IPS-18a (cell line): ENCODE results near the gene HOXD9.

Experiments
- H3K27ac ChIP-seq: one replicate; pipeline ENCODE4 v1.5.1; 2013; ENCODE audit warnings: low read length
- H3K27me3 ChIP-seq: one replicate; pipeline ENCODE4 v1.6.1; 2013; ENCODE audit warnings: mild to moderate bottlenecking, low read length; ENCODE audit not compliant: control insufficient read depth, insufficient read depth
- H3K36me3 ChIP-seq: one replicate; pipeline ENCODE4 v1.6.1; 2013; ENCODE audit warnings: low read depth, low read length; ENCODE audit not compliant: control insufficient read depth
- H3K4me1 ChIP-seq: one replicate; pipeline ENCODE4 v1.6.1; 2013; ENCODE audit warnings: low read depth, low read length; ENCODE audit not compliant: control insufficient read depth
- H3K4me3 ChIP-seq: one replicate; pipeline ENCODE4 v1.5.1; 2013; ENCODE audit warnings: low read length
- H3K9ac ChIP-seq: one replicate; pipeline ENCODE4 v1.6.1; 2013; ENCODE audit warnings: mild to moderate bottlenecking, low read length, moderate library complexity
- H3K9me3 ChIP-seq: one replicate; pipeline ENCODE4 v1.6.1; 2013; ENCODE audit warnings: low read depth, low read length; ENCODE audit not compliant: control insufficient read depth

Gene HOXD9

GRCh38 chr2:176095421-176095820 lies 27.1 kb upstream of the HOXD9 start:
- H3K4me1 ChIP-seq = peaks cover 17% of the 10 kb centered on the region
- H3K9ac ChIP-seq = no peak overlapping the region
- H3K9me3 ChIP-seq = no peaks in the 10 kb centered on the region
- peaks cover 100% of the 10 kb centered on the region for H3K27me3 ChIP-seq
- H3K4me3 ChIP-seq = no peak overlapping the region
- H3K27ac ChIP-seq = no peak overlapping the region
- no peaks in the 10 kb centered on the region for H3K36me3 ChIP-seq

- Histone ChIP-seq H3K9ac (no peak overlapping the region), H3K27ac (no peak overlapping the region), H3K27me3 (peaks cover 100% of the 10 kb centered on the region), H3K4me3 (peak overlapping the region; percentile 21), H3K36me3 (no peaks in the 10 kb centered on the region), H3K9me3 (no peaks in the 10 kb centered on the region), H3K4me1 (peaks cover 17% of the 10 kb centered on the region)
Observed at GRCh38 chr2:176096243-176096985, 26.1 kb upstream of the HOXD9 start.

GRCh38 chr2:176096986-176097819 lies 25.3 kb upstream of the HOXD9 start:
- H3K9me3 ChIP-seq = no peaks in the 10 kb centered on the region
- H3K4me3 ChIP-seq = peak overlapping the region; percentile 36
- H3K4me1 ChIP-seq = peaks cover 17% of the 10 kb centered on the region
- no peaks in the 10 kb centered on the region for H3K36me3 ChIP-seq
- no peak overlapping the region for H3K27ac ChIP-seq
- peaks cover 100% of the 10 kb centered on the region for H3K27me3 ChIP-seq
- H3K9ac ChIP-seq = no peak overlapping the region

- Histone ChIP-seq H3K4me3 (peak overlapping the region; percentile 36), H3K9me3 (no peaks in the 10 kb centered on the region), H3K27ac (no peak overlapping the region), H3K4me1 (peaks cover 17% of the 10 kb centered on the region), H3K36me3 (no peaks in the 10 kb centered on the region), H3K27me3 (peaks cover 100% of the 10 kb centered on the region), H3K9ac (no peak overlapping the region)
Observed at GRCh38 chr2:176097820-176098365, 24.6 kb upstream of the HOXD9 start.

- Histone ChIP-seq H3K36me3 (no peaks in the 10 kb centered on the region), H3K27me3 (peaks cover 100% of the 10 kb centered on the region), H3K4me3 (peak overlapping the region; percentile 5), H3K9me3 (no peaks in the 10 kb centered on the region), H3K9ac (no peak overlapping the region), H3K27ac (no peak overlapping the region), H3K4me1 (peaks cover 17% of the 10 kb centered on the region)
Observed at GRCh38 chr2:176098366-176099158, 24.0 kb upstream of the HOXD9 start.

GRCh38 chr2:176099159-176099727 lies 23.3 kb upstream of the HOXD9 start:
- H3K27ac ChIP-seq = no peak overlapping the region
- no peak overlapping the region for H3K4me3 ChIP-seq
- H3K9ac ChIP-seq = no peak overlapping the region
- H3K4me1 ChIP-seq = peaks cover 22% of the 10 kb centered on the region
- no peaks in the 10 kb centered on the region for H3K36me3 ChIP-seq
- H3K27me3 ChIP-seq = peaks cover 100% of the 10 kb centered on the region
- no peaks in the 10 kb centered on the region for H3K9me3 ChIP-seq

- Histone ChIP-seq H3K9ac (no peak within 1 kb of the TSS), H3K27ac (no peak within 1 kb of the TSS), H3K27me3 (peaks cover 100% of the 10 kb centered on the region), H3K36me3 (no peaks in the 10 kb centered on the region), H3K4me1 (peaks cover 22% of the 10 kb centered on the region), H3K4me3 (peak within 1 kb of the TSS; percentile 5), H3K9me3 (no peaks in the 10 kb centered on the region)
Observed at GRCh38 chr2:176099728-176100546, 22.6 kb upstream of the HOXD9 start, which contains the start of gene HOXD12. HOXD12 (plus strand) TSS chr2:176099795; CDS start chr2:176099802, 7 bp downstream.

- Histone ChIP-seq H3K9ac (no peak overlapping the region), H3K9me3 (no peaks in the 10 kb centered on the region), H3K27ac (no peak overlapping the region), H3K4me1 (peaks cover 22% of the 10 kb centered on the region), H3K4me3 (no peak overlapping the region), H3K27me3 (peaks cover 100% of the 10 kb centered on the region), H3K36me3 (no peaks in the 10 kb centered on the region)
Observed at GRCh38 chr2:176100547-176101140, 21.9 kb upstream of the HOXD9 start.

- Histone ChIP-seq H3K9ac (no peak overlapping the region), H3K4me3 (no peak overlapping the region), H3K36me3 (no peaks in the 10 kb centered on the region), H3K27me3 (peaks cover 100% of the 10 kb centered on the region), H3K27ac (no peak overlapping the region), H3K4me1 (peaks cover 20% of the 10 kb centered on the region), H3K9me3 (no peaks in the 10 kb centered on the region)
Observed at GRCh38 chr2:176101216-176101830, 21.2 kb upstream of the HOXD9 start.

- H3K27ac ChIP-seq = no peak overlapping the region
- H3K4me1 ChIP-seq = peaks cover 17% of the 10 kb centered on the region
- H3K27me3 ChIP-seq = peaks cover 100% of the 10 kb centered on the region
- no peaks in the 10 kb centered on the region for H3K9me3 ChIP-seq
- H3K4me3 ChIP-seq = no peak overlapping the region
- no peaks in the 10 kb centered on the region for H3K36me3 ChIP-seq
- no peak overlapping the region for H3K9ac ChIP-seq
Observed at GRCh38 chr2:176101842-176102241, 20.7 kb upstream of the HOXD9 start.
